Measurements from ENCODE around the gene FAM168A. TPM values are rescaled to one million over a fixed set of nuclear protein-coding genes. Genes with fewer than 3 reads are reported as not detected.

Gene FAM168A
- total and polyA plus RNA-seq, 9 of the 15 experiments (the other 6 are each of a cell fraction or from before 2014, with no cell fraction given): 0.44 to 7.2 (median 2.9) TPM

- H3K4me3 ChIP-seq: no peak overlapping the region
- H3K27me3 ChIP-seq (ENCODE audit: control insufficient read depth in 2 of 2, insufficient read depth in 2 of 2, low read length in 2 of 2): no peaks in the 10 kb centered on the region
- WGBS (ENCODE audit: insufficient coverage, low coverage, missing lambda C conversion rate): 60% methylated on average over 1 of the region's 1 CpG
- no peaks in the 10 kb centered on the region for H4K20me1 ChIP-seq (replicated peaks; ENCODE audit: control insufficient read depth, insufficient read depth, low read length)
- intact Hi-C loops (cut with micrococcal nuclease): no loop called here
- H3K4me1 ChIP-seq (replicated peaks in 1 of 2; ENCODE audit: control insufficient read depth in 2 of 2, insufficient read depth in 2 of 2, low read length in 2 of 2): peaks cover 0 to 12% of the 10 kb centered on the region in 2 experiments; a peak in 2 of 5 replicates
- H3K9me3 ChIP-seq (replicated peaks; ENCODE audit: control insufficient read depth, insufficient read depth, low read depth, low read length): no peaks in the 10 kb centered on the region
- no peak overlapping the region for H3K27ac ChIP-seq (ENCODE audit: extremely low read depth, low read depth, low read length)
- H3K36me3 ChIP-seq (ENCODE audit: control insufficient read depth, insufficient read depth, low read length): no peaks in the 10 kb centered on the region
- ChIA-PET CTCF (ENCODE audit: low intra/inter-chr PET ratio) (no interaction called here), POLR2A (interaction anchor here (0.6 to 1.8 kb wide), 3 partner anchors 10 to 20 kb away, joined by 3 to 6 read pairs (median 5); no protein-coding TSS in a partner anchor)
- BruUV-seq (replicated peaks): no TSS peak
- FAIRE-seq (no peak), ATAC-seq (no peak), DNase-seq (ENCODE audit: extremely low read depth in 1 of 4, low spot score in 3 of 4) (no peak)
- H3K79me2 ChIP-seq (ENCODE audit: control insufficient read depth, insufficient read depth, low read length): no peaks in the 10 kb centered on the region
- no peak overlapping the region for H2AFZ ChIP-seq (ENCODE audit: low read depth, low read length)
- H3K9ac ChIP-seq (ENCODE audit: insufficient read depth in 1 of 2, low read depth in 2 of 2, low read length in 2 of 2): no peak overlapping the region
- no peak overlapping the region for H3K4me2 ChIP-seq (ENCODE audit: insufficient read depth, low read length)
- no peaks in the 10 kb centered on the region for H3K9me1 ChIP-seq (ENCODE audit: control insufficient read depth, insufficient read depth, low read length)
- in situ Hi-C loops (cut with MboI): no loop called here
- TF ChIP-seq GATAD2A (IDR thresholded peaks at IDR 0.05) (no peak), FOS (IDR thresholded peaks at IDR 0.05; ENCODE audit: extremely low read depth, insufficient read length) (no peak), E4F1 (CRISPR knock-in tag; IDR thresholded peaks at IDR 0.05; ENCODE audit: borderline replicate concordance) (no peak), CXXC5 (CRISPR knock-in tag; IDR thresholded peaks at IDR 0.05) (no peak), ZNF253 (CRISPR knock-in tag; conservative IDR thresholded peaks at IDR 0.05) (no peak), HES1 (IDR thresholded peaks at IDR 0.05; ENCODE audit: low read depth) (no peak), CBX2 (IDR thresholded peaks at IDR 0.05; ENCODE audit: insufficient read depth, low read length, poor library complexity, severe bottlenecking) (no peak), ZNF318 (IDR thresholded peaks at IDR 0.05; ENCODE audit: borderline replicate concordance in 1 of 2, low read depth in 1 of 2) (no peak), ZNF707 (CRISPR knock-in tag; conservative IDR thresholded peaks at IDR 0.05) (no peak), ZNF436 (CRISPR knock-in tag; IDR thresholded peaks at IDR 0.05) (no peak), RBM39 (optimal IDR thresholded peaks at IDR 0.05; ENCODE audit: low read depth, low read length) (no peak)
Observed at GRCh38 chr11:73565804-73566203, 32.1 kb downstream of the FAM168A start.
